WTC11 (cell line): Measurements from ENCODE around the gene ATG2B.

Experiments
- CBFB ChIP-seq: sonication (generic); formaldehyde crosslinking; IDR thresholded peaks from 2 replicates; pipeline ENCODE4 v1.8.1; 2022; ENCODE audit warnings: mild to moderate bottlenecking, low read depth, missing genetic modification reagents
- CREM ChIP-seq: sonication (generic); formaldehyde crosslinking; IDR thresholded peaks from 2 replicates; pipeline ENCODE4 v1.8.1; 2022; ENCODE audit warnings: mild to moderate bottlenecking, missing genetic modification reagents, moderate library complexity
- CTCF ChIP-seq: fragments of 200-600 bp; IDR thresholded peaks from 2 replicates; pipeline ENCODE4 v1.8.0; 2022; ENCODE audit warnings: antibody characterized with exemption
- MAX ChIP-seq: sonication (generic); formaldehyde crosslinking; IDR thresholded peaks from 2 replicates; pipeline ENCODE4 v1.8.0; 2022; ENCODE audit warnings: mild to moderate bottlenecking, missing genetic modification reagents

- TF ChIP-seq CREM (CRISPR knock-in tag) (no peak), CTCF (no peak), MAX (CRISPR knock-in tag) (no peak), CBFB (CRISPR knock-in tag) (no peak)
Observed at GRCh38 chr14:96297000-96297399, 66.1 kb downstream of the ATG2B start.
